GM19099 (cell line): Measurements from ENCODE around the gene PXN.

Experiments
- POLR2A ChIP-seq: IDR thresholded peaks from 3 replicates; pipeline ENCODE4 v1.6.1; 2011; ENCODE audit warnings: low read depth; ENCODE audit not compliant: insufficient read length; ENCODE audit errors: extremely low read depth

Gene PXN

DNA sequence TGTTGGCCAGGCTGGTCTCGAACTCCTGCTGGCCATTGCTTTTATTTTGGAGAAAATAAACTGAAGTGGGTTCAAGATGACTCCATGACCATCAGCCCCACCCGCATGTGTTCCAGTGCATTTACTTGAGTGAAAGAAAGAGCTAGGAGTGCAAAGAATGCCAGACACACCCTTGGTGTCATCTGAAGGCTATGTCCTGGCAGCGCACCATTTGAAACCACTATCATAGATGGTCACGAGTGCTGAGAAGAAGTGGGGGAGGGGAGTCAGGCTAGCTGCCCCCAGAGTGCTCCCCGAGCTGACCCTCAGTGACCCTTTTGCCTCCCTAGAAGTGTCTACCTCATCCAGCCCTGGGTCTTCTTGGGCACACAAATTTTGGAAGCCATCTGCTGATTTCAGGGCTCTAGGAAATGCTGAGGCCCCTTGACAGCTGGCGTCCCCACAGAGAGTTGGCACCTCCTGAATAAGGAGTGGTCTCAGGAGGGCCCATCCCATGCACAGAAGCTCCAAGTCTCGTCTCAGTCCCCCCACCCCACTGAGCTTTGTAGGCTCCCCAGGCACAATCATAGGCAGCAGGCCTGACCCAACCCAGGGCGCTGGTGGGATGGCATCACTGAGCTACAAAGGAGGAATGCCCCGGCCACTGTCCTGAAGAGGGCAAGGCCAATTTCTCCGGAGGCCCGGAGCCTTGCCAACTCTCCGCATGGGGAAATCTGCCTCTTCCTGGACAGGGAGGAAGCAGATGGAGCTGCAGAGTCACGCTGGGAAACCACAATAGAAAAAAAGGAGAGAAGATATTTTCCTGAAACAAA, 28.0 kb downstream of the PXN start:
- no peak for TF ChIP-seq POLR2A

- TF ChIP-seq POLR2A: no peak
Observed at GRCh38 chr12:120235369-120236323, 29.9 kb downstream of the PXN start.

- TF ChIP-seq POLR2A: no peak
Observed at GRCh38 chr12:120234643-120235368, 30.7 kb downstream of the PXN start.

DNA sequence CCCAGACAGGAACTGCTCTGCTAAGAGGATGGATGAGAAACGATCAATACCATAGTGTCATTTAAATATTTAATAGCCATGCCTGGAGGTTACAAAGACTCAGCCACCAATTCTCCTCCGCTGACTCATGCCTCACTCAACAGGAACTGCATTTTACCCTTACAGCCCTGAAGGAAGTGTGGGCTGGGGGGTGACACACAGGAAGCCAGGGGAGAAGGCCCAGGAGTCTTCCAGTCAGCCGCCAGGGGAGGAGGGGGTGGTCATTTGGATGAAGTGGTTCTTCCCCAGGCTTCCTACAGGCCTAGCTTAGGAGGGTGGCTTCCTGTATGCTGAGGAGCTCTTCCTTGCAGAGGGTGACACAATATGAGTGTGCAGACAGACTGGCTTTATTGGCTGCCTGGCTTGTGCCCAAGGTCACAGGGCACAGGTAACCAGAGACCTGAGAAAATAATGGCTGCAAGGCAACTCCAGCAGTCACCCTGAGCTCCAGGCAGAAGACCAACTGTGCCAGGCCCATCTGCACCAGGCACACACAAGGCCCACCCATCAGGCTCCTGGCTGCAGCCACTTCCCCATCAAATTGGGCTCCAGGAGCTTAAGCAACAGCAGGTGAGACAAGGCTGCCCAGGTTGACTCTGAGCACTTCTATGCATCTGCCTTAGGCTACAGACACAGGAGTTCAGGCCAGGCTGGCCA, 34.1 kb downstream of the PXN start:
- TF ChIP-seq POLR2A: no peak

GRCh38 chr12:120230974-120231315, 34.6 kb downstream of the PXN start:
- TF ChIP-seq POLR2A: no peak

GRCh38 chr12:120230326-120230973, 35.1 kb downstream of the PXN start:
- TF ChIP-seq POLR2A: no peak

GRCh38 chr12:120229487-120230325, 35.8 kb downstream of the PXN start:
- no peak for TF ChIP-seq POLR2A

DNA sequence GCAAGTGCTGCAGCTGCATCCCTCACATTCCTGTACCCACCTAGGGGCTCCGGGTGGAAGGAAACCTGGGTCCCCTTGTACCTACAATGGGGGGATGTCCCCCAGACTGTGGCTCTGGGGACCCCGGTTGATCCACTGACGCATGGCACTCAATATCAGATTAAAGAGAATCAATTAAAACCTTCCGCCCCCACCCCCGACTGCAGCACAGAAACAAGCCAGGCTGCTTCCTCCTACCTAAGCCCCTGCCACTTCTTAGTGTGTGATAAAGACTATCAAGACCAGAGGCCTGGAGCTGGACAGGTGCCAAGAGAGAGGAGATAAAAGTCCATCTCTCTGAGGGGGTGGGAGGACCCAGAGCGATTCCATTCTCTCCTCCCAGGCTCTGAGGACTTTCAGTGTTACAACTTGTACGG, 36.5 kb downstream of the PXN start:
- TF ChIP-seq POLR2A: no peak

- TF ChIP-seq POLR2A: no peak
Observed at GRCh38 chr12:120228291-120229070, 37.0 kb downstream of the PXN start.

GRCh38 chr12:120228041-120228290, 37.6 kb downstream of the PXN start:
- no peak for TF ChIP-seq POLR2A

DNA sequence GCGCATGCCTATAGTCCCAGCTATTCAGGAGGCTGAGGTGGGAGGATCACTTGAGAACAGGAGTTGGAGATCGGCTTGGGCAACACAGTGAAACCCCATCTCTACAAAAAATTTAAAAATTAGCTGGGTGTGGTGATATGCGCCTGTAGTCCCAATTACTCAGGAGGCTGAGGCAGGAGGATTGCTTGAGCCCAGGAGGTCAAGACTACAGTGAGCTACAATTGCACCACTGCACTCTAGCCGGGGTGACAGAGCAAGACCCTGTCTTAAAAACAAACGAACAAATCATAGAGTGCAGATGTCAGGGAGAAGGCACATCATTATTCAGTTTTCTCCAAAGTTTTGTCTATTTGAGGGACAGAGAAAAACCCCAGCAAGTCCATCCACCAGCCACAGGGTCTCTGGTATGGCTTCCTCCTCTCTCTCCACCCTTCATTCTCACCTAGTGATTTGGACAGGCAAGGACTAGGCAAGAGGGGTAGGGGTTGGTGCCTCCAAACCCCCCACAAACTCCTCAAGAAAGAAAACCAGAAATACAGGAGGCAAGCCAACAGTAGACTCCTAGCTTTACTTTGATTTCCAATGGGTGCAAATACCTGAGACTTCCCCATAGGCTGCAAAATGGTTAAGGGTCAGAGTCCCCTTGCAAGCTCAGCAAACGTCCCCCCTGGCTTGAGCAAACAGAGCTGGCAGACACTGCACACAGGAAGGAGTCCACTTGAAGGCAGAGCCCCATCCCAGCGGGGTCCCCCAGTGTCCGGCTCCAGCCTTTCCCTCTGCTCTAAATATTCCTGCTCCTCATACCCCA, 38.1 kb downstream of the PXN start:
- TF ChIP-seq POLR2A: no peak
